Muscle of arm (tissue), 14 donors: Measurements from ENCODE around the gene ZNF41. TPM values are rescaled to one million over a fixed set of nuclear protein-coding genes. Genes with fewer than 3 reads are reported as not detected.
"Not testable (repeated sequence)": the region's sequence is repeated elsewhere in the genome, so short reads cannot be mapped to it uniquely, and the experiment has no call there.

Experiments used
- DNase-seq: peaks from one replicate; pipeline ENCODE4 v3.0.0-alpha.2; 2013
- long read RNA-seq, 11 donors: transcript quantifications; one replicate each; lab custom pipeline, GENCODE V29; 2026
- polyA plus RNA-seq, 12 donors: library from polyadenylated mRNA; unstranded; fragments of 120-200 nt; gene quantifications; one replicate each; pipeline ENCODE4 v1.2.1, GENCODE V29; 2013; ENCODE audit not compliant: insufficient read length in 12 of 12

Gene ZNF41
- polyA plus RNA-seq: 10 to 100 TPM in 10 of 12 donors, 1 to 10 TPM in 1, not detected in 1; 4.7 to 15.1 (median 12.0) TPM
- long read RNA-seq, donor 1: 0 reads
- long read RNA-seq, donor 2: 0 reads
- long read RNA-seq, donor 3: 0 reads
- long read RNA-seq, donor 4: 0 reads
- long read RNA-seq, donor 5: 0 reads
- long read RNA-seq, donor 6: 0 reads
- long read RNA-seq, donor 7, full-length matches to known transcripts: 1 of 1 reads
- long read RNA-seq, donor 7, partial matches to known transcripts: 0 of 1 reads
- long read RNA-seq, donor 7, other reads (novel, unspliced or antisense): 0 of 1 reads
- long read RNA-seq, donor 8, full-length matches to known transcripts: 1 of 9 reads
- long read RNA-seq, donor 8, partial matches to known transcripts: 8 of 9 reads
- long read RNA-seq, donor 8, other reads (novel, unspliced or antisense): 0 of 9 reads
- long read RNA-seq, donor 9: 0 reads
- long read RNA-seq, donor 10: 0 reads
- long read RNA-seq, donor 11: 0 reads

- DNase-seq: peak; percentile 77
Measured at GRCh38 chrX:47482512-47483305, at the start of gene ZNF41. TSS of gene ZNF41 (minus strand) at chrX:47483222. CDS start at chrX:47467481, 15,741 bp downstream.

DNA sequence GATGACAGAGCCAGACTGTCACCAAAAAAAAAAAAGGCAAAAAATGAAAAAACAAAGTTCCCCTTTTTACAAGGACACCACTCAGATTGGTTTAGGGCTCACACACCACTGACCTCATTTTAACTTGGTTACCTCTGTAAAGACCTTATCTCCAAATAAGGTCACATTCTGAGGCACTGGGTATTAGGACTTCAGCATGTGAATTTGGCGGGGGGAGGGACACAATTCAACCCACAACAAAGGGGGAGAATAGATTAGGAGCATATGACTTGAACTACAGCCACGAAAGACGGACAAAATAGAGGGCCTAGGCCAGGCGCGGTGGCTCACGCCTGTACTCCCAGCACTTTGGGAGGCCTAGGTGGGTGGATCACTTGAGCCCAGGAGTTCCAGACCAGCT is 47.0 kb upstream of the ZNF41 start:
- no peak for DNase-seq

DNA sequence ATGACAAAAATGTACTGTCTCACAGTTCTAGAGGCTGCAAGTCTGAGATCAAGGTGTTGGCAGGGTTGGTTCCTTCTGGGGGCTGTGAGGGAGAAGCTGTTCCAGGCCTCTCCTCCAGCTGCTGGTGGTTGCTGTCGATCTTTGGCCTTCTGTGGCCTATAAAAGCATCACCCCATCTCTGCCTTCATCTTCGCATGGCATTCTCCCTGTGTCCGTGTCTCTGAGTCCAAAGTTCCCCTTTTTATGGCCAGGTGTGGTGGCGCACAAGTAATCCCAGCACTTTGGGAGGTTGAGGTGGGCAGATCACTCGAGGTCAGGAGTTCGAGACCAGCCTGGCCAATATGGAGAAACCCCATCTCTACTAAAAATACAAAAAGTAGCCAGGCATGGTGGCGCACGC is 46.5 kb upstream of the ZNF41 start:
- no peak for DNase-seq

- DNase-seq: no peak
Measured at GRCh38 chrX:47523713-47524166, 40.7 kb upstream of the ZNF41 start.

DNA sequence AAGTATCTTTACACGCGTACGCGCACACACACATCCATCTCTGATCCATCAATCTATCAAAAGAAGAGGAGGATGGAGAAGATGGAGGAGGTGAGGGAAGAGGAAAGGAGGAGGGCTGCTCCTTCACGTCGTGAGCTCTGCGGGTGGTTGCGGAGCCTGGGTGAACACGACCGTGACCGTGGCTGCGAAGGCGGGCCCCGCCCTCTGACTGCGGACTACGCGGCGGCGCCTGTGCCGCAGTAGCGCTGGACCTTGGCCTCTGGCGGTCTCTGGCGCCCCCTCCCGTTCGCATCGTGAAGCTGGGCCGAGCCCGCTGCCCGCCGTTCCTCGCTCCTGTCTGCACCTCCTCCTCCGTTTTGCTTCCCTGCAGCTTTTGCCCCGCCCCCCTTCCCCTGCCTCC is 40.3 kb upstream of the ZNF41 start:
- peak; percentile 84 for DNase-seq

GRCh38 chrX:47518144-47518543 is 35.1 kb upstream of the ZNF41 start:
- DNase-seq: no peak

DNA sequence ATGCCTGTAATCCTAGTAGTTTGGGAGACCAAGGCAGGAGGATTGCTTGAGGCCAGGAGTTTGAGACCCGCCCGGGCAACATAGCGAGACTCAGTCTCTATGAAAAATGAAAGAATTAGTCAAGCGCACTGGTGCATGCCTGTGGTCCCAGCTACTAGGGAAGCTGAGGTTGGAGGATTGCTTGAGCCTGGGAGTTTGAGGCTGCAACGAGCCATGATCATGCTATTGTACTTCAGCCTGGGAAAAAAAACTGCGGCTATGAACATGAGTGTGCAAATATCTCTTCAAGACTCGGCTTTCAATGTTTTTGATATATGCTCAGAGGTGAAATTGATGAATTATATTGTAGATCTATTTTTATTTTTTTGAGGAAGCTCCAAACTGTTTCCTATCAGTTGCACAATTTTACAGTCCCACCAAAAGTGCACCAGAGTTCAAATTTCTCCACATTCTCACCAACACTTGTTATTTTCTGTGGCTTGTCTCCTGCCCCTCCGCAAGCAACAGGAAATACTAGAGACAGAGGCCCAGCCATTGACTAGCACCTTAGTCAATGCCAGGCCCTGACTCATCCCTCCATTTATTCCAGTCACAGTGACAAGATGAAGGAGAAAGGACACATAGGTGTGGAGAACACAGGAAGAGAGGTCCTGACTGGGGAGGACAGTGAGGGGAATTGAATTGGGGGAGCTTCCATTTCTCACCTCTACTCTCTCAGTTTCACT is 33.1 kb upstream of the ZNF41 start:
- DNase-seq: no peak

DNA sequence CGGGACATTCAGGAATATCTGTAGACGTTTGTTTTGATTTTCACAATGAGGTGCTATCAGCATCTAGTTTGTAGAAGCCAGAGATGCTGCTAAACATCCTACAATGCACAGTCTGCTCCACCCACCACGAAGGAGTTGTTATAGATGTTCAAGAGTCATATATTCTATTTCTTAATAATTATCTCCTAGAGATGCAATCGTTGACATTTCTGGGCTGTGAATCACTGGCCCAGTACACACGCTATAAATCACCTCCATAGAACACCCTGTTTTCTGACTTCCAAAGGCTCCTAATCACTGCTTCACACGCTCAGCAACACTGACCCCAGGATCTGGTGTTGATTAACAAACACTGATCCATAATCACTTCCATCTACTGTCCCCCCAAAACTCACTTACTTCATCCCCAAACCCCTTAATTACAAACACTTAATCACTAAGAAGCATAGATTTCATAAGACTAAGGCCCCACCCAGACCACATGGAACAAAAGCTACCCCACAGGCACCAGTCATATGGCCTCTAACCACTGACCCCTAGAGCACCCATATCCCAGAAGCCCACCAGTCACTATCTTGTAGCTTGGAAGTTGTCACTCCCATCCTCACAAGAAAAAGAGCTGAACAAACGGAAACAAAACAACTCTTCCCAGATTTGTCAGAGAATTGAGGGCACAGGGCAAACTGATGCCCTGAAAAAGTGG is 31.7 kb upstream of the ZNF41 start:
- DNase-seq: no peak

- not testable (repeated sequence) for DNase-seq
Measured at GRCh38 chrX:47513034-47513965, 30.3 kb upstream of the ZNF41 start.

GRCh38 chrX:47512383-47512782 is 29.4 kb upstream of the ZNF41 start:
- DNase-seq: not testable (repeated sequence)

- DNase-seq: no peak
Measured at GRCh38 chrX:47507153-47507867, 24.3 kb upstream of the ZNF41 start.

GRCh38 chrX:47503151-47503550 is 20.1 kb upstream of the ZNF41 start:
- no peak for DNase-seq

DNA sequence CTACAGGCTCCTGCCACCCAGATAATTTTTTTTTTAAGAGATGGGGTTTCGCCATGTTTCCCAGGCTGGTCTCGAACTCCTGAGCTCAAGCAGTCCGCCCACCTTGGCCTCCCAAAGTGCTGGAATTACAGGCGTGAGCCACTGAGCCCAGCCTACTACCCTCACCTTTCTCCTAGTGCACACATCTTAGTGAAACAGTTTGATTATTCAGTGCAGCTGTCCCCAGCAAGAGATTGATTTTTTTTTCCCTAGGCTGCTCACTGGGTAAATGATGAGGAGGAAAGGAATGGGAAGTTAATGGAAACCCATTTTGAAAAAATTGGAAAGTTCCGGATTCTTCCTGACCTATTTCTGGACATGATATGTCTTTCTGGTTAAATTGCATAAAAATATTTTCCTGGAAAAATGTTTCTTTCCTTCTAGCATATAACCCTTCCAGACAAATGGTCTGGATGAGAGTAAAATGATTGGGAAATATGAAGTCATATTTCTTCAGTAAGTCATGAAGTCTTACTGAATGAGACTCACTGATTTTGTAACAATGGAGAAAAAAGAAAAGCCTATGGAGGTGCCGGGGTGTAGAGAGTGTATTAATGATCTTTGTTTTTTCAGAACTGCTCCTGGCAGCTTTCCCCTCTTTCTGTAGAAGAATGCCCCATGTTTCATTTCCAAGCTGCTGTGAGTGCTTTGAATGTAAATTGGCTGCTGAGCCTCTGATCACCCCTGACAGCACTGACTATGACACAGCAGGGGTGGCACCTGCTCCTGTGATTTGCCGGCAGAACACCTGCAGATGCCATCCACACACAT is 19.5 kb upstream of the ZNF41 start:
- no peak for DNase-seq

DNA sequence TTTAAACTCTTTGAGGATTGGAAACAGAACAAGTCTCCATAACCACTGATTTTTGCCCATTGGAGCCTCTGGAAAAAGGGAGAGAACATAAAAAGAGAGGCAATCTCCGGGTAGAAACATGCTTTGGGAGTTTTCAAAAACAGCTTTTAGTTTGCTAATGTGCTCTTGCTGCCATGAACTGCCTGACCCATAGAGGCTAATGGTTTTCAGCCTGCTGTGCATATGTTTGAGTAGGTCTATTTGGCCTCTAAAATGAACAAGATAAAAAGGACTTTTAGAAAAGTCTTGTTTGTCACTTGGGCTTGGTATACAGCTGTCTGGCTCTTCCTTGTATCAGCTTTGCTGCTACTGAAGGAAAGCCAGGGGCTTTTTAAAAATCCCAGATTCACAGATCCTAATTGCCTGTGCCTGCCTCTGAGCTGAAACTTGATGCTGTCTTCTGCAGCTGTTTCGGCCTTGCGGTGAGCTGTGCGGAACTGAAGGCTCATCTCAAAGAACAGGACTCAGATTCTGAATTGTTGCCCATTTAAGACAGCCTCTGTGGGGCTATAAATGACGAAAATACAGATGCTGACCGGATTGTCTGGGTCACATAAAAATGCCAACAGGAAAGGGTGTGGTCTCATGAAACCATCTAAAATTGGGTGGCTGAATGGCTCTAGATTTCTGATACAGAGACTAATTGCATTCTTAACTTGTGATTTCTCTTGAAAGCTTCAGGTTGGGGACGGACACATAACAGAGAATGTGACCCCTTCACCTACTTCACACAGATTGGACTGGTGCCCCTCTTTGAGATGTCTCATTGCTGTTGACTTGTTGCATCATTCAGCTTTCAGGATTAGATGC is 18.4 kb upstream of the ZNF41 start:
- DNase-seq: peak; percentile 45

DNA sequence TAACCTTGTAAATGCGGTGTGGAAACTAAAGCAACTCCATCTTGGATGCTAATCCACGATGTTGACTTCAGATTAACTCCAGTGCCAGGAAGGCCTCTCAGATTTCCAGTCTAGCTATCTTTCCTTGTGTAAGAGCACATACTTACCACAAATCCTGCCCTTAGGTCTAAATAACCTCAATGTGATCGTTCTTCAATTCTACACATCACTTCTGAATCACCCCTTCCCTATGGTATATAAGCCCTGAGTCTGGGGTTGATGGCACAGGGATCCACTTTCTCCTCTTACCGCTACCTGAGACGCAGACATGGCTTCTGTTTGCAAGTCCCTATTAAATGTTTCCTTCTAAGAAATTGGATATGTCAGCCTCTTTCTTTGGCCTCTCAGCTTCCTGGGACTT is 17.5 kb upstream of the ZNF41 start:
- no peak for DNase-seq

GRCh38 chrX:47499293-47499692 is 16.3 kb upstream of the ZNF41 start:
- no peak for DNase-seq

- DNase-seq: no peak
Measured at GRCh38 chrX:47498411-47498810, 15.4 kb upstream of the ZNF41 start.
